Effector memory CD4-positive, alpha-beta T cell (primary cell): ENCODE data around the gene CD101.

Experiments used
- DNase-seq, 3 donors: peaks; one replicate each; pipeline ENCODE4 v3.0.0-alpha.2; 2020
- H3K27ac ChIP-seq: 2 replicates; pipeline ENCODE4 v1.7.0; 2013; ENCODE audit warnings: mild to moderate bottlenecking, low read length, moderate library complexity; ENCODE audit not compliant: insufficient read depth, poor library complexity, severe bottlenecking
- H3K27me3 ChIP-seq: replicated peaks from 2 replicates; pipeline ENCODE4 v1.7.0; 2013; ENCODE audit warnings: mild to moderate bottlenecking, low read length; ENCODE audit not compliant: insufficient read depth, control insufficient read depth, poor library complexity, severe bottlenecking
- H3K36me3 ChIP-seq: 2 replicates; pipeline ENCODE4 v1.7.0; 2013; ENCODE audit warnings: mild to moderate bottlenecking, low read length, moderate library complexity; ENCODE audit not compliant: control insufficient read depth, insufficient read depth
- H3K4me1 ChIP-seq: 2 replicates; pipeline ENCODE4 v1.7.0; 2013; ENCODE audit warnings: low read length, mild to moderate bottlenecking; ENCODE audit not compliant: control insufficient read depth, insufficient read depth, poor library complexity, severe bottlenecking
- H3K4me3 ChIP-seq: 2 replicates; pipeline ENCODE4 v1.7.0; 2013; ENCODE audit warnings: low read length, low read depth, mild to moderate bottlenecking; ENCODE audit not compliant: insufficient read depth, poor library complexity, severe bottlenecking
- H3K9me3 ChIP-seq: 2 replicates; pipeline ENCODE4 v1.7.0; 2013; ENCODE audit warnings: mild to moderate bottlenecking, low read length, moderate library complexity; ENCODE audit not compliant: control insufficient read depth
- total RNA-seq, 3 donors: gene quantifications; one replicate each; lab custom pipeline; 2026; lab: John Stamatoyannopoulos, UW

The CD101 gene, protein sequence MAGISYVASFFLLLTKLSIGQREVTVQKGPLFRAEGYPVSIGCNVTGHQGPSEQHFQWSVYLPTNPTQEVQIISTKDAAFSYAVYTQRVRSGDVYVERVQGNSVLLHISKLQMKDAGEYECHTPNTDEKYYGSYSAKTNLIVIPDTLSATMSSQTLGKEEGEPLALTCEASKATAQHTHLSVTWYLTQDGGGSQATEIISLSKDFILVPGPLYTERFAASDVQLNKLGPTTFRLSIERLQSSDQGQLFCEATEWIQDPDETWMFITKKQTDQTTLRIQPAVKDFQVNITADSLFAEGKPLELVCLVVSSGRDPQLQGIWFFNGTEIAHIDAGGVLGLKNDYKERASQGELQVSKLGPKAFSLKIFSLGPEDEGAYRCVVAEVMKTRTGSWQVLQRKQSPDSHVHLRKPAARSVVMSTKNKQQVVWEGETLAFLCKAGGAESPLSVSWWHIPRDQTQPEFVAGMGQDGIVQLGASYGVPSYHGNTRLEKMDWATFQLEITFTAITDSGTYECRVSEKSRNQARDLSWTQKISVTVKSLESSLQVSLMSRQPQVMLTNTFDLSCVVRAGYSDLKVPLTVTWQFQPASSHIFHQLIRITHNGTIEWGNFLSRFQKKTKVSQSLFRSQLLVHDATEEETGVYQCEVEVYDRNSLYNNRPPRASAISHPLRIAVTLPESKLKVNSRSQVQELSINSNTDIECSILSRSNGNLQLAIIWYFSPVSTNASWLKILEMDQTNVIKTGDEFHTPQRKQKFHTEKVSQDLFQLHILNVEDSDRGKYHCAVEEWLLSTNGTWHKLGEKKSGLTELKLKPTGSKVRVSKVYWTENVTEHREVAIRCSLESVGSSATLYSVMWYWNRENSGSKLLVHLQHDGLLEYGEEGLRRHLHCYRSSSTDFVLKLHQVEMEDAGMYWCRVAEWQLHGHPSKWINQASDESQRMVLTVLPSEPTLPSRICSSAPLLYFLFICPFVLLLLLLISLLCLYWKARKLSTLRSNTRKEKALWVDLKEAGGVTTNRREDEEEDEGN
- total RNA-seq, result 2.3 to 10.4 (median 7.9) reads per million in 3 donors

DNA sequence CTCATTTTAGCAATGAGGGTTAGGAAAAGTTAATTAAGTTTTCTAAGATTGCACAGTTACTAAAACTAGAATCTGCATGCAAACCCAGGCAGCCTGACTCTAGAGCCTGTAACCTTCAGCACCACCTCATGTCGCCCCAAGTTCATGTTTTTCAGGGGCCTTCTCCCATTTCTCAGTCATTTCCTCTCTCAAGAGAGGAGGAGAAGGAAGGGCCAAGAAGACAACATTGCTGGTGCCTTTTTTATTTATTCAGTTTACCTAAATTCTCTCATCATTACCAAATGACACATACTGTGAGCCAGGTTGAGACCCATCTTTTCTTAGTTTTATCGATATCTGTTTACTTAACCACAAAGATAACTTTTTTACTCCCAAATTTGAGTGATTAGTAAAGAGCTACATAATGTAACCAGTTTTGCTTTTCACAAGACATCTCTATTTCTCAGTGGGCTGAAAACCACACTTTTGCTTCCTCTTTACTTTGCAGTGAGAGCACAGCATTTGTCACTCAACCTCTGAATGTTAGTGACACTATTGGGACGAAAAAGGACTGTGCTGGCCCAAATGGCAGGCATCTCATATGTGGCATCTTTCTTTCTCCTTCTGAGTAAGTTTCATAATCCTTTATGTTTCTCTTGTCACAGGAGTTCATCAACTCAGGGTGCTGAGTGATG is at the start of gene CD101:
CD101 (plus strand) TSS at position 507 of the 674 bp plus-strand sequence; CDS start at position 565, 58 bp downstream.
- peaks cover 4% of the 10 kb centered on the region for H3K4me1 ChIP-seq
- H3K27ac ChIP-seq, result peak within 1 kb of the TSS; percentile 30
- H3K4me3 ChIP-seq, result no peak within 1 kb of the TSS
- DNase-seq, result no peak
- H3K27me3 ChIP-seq, result no peaks in the 10 kb centered on the region
- no peaks in the 10 kb centered on the region for H3K36me3 ChIP-seq
- no peaks in the 10 kb centered on the region for H3K9me3 ChIP-seq

DNA sequence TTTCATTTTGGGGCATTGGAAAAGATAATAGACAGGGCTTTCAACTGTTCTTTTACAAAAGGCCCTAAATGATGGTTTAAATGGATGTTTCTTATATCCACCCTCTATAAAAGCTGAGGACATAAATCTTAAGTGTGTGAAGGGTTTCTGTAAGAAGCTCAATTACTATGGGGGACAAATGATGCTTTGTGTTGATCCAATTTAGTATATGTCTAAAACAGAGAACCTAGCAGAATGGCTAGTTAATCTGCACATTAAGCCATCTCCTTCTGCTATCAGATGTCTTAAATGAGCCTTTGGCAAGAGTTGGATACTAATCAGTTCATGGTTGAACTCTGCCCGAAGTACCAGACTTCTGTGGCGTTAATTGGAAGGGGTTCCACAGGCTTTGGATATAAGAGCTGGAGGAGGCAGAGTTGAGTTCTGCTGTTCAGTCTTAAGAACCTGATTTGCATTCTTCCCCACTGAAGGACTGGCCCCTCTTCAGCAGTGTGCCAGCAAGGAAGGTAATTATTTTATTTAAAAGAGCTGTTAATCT is 48.8 kb upstream of the CD101 start:
- no peak overlapping the region for H3K27ac ChIP-seq
- H3K27me3 ChIP-seq, result no peaks in the 10 kb centered on the region
- no peak for DNase-seq
- no peaks in the 10 kb centered on the region for H3K9me3 ChIP-seq
- no peaks in the 10 kb centered on the region for H3K4me1 ChIP-seq
- H3K4me3 ChIP-seq, result no peak overlapping the region
- no peaks in the 10 kb centered on the region for H3K36me3 ChIP-seq

DNA sequence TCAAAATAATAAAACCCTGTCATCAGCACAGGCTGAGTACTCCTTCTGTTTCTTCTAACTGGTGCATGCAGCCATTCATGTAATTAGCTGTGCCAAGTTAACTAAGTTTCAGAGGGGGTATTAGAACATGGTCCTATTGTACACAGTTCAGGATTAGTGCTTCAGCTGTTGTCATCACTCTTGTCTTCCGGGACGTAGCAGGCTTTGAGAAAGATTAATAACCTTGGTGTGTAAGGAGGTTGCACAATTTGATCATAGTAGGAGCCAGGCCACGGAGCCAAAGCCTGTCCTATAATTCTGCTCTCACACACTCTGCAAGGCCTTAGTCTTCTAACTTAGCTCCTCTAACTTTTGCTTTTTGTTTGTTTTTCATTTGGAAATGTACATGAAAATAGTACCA is 47.1 kb upstream of the CD101 start:
- Histone ChIP-seq H3K4me1 (no peaks in the 10 kb centered on the region), H3K36me3 (no peaks in the 10 kb centered on the region), H3K4me3 (no peak overlapping the region), H3K27ac (no peak overlapping the region), H3K27me3 (no peaks in the 10 kb centered on the region), H3K9me3 (no peaks in the 10 kb centered on the region)
- no peak for DNase-seq

DNA sequence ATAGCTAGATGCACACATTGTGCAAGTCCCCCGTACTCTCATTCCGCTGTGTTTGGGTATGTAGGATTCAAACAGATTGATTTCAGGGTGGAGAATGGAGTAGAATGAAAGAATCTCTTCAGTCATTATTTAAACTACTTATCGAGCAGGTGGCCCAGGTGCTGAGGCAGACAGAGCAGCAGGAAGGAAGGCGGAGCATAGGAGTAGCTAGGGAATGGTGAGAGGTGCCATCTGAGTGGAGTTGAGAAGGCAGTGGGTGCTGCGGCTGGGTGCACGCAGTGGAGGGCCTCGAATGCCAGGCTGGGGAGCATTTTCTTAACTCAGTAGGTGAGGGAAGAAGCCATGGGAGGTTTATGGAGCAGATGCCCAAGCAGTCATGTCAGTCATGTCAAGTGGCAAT is 45.2 kb upstream of the CD101 start:
- DNase-seq, result no peak
- no peaks in the 10 kb centered on the region for H3K9me3 ChIP-seq
- no peak overlapping the region for H3K4me3 ChIP-seq
- no peak overlapping the region for H3K27ac ChIP-seq
- no peaks in the 10 kb centered on the region for H3K27me3 ChIP-seq
- H3K36me3 ChIP-seq, result no peaks in the 10 kb centered on the region
- H3K4me1 ChIP-seq, result no peaks in the 10 kb centered on the region

DNA sequence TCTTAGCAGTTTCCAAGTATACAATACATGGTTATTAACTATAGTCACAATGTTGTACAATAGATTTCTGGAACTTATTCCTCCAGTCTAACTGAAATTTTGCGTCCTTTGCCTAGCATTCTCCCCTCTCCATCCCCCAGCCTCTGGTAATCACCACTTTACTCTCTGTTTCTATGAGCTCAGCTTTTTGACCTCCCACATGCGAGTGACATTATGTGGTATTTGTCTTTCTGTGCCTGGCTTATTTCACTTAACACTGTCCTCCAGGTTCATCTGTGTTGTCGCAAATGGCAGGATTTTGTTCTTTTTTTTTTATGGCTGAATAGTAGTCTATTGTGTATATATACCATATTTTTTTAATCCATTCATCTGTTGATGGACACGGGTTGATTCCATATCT is 43.9 kb upstream of the CD101 start:
- H3K9me3 ChIP-seq, result no peaks in the 10 kb centered on the region

DNA sequence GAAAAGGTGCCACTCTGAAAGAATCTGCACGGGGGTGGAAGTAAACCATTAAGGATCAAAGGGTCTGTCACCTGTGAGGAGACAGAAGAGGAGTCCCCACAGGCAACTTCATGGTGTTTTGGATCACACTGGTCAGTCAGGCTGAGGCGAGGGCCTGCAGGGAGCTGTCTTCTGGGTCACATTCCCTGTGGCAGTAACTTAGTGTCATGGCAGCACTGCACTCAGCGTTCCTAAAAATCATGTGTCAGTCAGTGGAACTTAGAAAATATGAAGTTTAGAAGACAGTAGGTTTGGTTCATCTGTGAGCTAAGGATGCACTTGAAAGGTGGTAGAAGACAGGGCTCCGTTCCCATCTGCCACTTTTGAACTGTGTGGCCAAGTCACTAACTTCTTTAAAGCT is 43.5 kb upstream of the CD101 start:
- Histone ChIP-seq H3K4me3 (no peak overlapping the region), H3K36me3 (no peaks in the 10 kb centered on the region), H3K27me3 (no peaks in the 10 kb centered on the region), H3K4me1 (peaks cover 6% of the 10 kb centered on the region), H3K27ac (no peak overlapping the region), H3K9me3 (no peaks in the 10 kb centered on the region)
- no peak for DNase-seq

More for the DNA sequence above, 43.9 kb upstream of the CD101 start:
- H3K4me3 ChIP-seq, result no peak overlapping the region
- no peaks in the 10 kb centered on the region for H3K27me3 ChIP-seq
- H3K27ac ChIP-seq, result no peak overlapping the region
- H3K36me3 ChIP-seq, result no peaks in the 10 kb centered on the region
- peaks cover 1% of the 10 kb centered on the region for H3K4me1 ChIP-seq
- no peak for DNase-seq

DNA sequence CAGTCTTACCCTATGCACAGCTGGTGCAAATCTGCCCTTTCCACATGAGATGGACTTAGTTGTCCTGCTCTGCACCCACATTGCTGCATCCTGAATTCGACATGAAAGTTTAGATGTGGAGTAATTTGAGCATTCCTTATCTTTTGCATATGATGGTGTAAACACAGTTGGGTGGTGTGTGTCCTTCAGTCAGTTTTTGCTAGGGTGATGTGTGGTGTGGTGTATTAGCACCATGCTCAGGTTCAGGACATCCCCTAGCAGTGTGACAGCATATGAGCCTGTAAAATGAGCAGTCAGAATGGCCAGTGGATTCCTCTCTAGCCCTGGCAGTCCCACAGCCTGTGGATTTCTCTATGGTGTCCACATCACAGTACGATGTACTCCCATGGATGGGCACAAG is 42.6 kb upstream of the CD101 start:
- H3K36me3 ChIP-seq, result no peaks in the 10 kb centered on the region
- H3K9me3 ChIP-seq, result no peaks in the 10 kb centered on the region
- no peak overlapping the region for H3K27ac ChIP-seq
- peaks cover 11% of the 10 kb centered on the region for H3K4me1 ChIP-seq
- DNase-seq, result no peak
- no peak overlapping the region for H3K4me3 ChIP-seq
- H3K27me3 ChIP-seq, result no peaks in the 10 kb centered on the region

DNA sequence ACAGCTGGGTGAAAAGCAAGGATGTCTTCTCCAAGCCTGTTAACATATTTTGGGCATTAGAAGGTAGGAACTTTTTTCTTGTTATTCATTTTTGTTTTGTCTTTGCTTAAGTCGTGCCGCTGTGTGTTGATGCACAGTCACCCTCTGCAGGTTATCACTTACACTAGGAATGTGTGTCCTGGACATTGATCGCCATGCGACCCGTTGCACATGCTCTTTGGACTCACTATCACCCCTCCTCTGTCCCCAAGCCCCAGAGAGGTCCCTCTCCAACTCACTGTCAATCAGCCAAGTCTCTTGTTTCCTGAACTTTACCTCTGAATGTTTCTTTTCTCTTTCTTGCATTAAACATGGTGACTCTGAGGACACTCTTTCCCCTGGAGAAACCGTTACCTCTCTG is 40.0 kb upstream of the CD101 start:
- Histone ChIP-seq H3K27ac (no peak overlapping the region), H3K27me3 (no peaks in the 10 kb centered on the region), H3K36me3 (no peaks in the 10 kb centered on the region), H3K4me1 (peaks cover 11% of the 10 kb centered on the region), H3K4me3 (no peak overlapping the region), H3K9me3 (no peaks in the 10 kb centered on the region)
- no peak for DNase-seq

DNA sequence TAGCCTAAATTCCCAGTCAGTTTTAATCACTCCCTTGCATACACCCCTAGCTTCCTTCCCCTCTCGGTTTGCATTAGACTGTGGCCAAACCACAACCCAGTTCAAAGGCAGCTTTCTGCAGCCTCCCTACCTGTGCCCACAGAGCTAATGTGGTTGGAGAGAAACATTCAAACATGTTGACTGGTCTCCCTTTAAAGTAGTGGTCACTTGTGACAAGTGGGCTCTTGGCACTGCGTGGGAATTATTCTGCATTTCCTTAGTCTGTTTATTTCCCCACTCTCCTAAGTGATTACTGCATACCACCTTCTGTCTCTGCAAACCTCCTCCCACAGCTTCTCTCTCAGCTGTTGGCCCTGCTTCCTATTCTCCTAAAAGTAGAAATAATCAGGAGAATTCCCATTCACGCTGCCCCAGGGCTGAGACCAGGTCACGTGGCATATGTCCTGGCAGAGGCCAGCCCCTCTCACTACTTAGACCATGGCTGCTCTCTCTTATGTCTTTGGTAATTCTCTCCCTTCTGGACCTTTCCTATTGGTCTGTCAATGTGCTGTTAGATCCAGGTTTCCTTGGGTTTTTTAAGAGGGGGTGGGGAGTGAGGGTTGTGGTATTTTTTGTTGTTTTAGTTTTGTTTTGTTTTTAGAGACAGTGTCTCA is 38.4 kb upstream of the CD101 start:
- Histone ChIP-seq H3K36me3 (no peaks in the 10 kb centered on the region), H3K27ac (no peak overlapping the region), H3K4me3 (no peak overlapping the region), H3K9me3 (no peaks in the 10 kb centered on the region), H3K27me3 (no peaks in the 10 kb centered on the region), H3K4me1 (peaks cover 11% of the 10 kb centered on the region)
- no peak for DNase-seq
